Calu3 (cell line): ENCODE results near the gene FBXL17. TPM values are rescaled to one million over a fixed set of nuclear protein-coding genes. Genes with fewer than 3 reads are reported as not detected.

Experiments used
- BruUV-seq: library from RNA; stranded (reverse); fragments of 400-500 nt; replicated peaks from 2 replicates; lab custom pipeline; 2021; lab: Mats Ljungman, UMichigan
- CTCF ChIA-PET: fragments of 300-600 bp; sonication (Branson Sonifier 250); formaldehyde crosslinking; loops from one replicate; lab custom pipeline; 2022; ENCODE audit warnings: antibody characterized with exemption; lab: Charles Lee
- DNase-seq: peaks from one replicate; pipeline ENCODE4 v3.0.0; 2022
- H3K27ac Mint-ChIP-seq: one replicate; pipeline ENCODE4 v1.8.0; 2022; ENCODE audit warnings: mixed read lengths; ENCODE audit not compliant: unreplicated experiment
- H3K27me3 Mint-ChIP-seq: one replicate; pipeline ENCODE4 v1.8.0; 2022; ENCODE audit warnings: mixed read lengths; ENCODE audit not compliant: unreplicated experiment
- H3K36me3 Mint-ChIP-seq: one replicate; pipeline ENCODE4 v1.8.0; 2022; ENCODE audit warnings: mild to moderate bottlenecking, moderate library complexity, mixed read lengths; ENCODE audit not compliant: insufficient read depth, unreplicated experiment
- H3K4me1 Mint-ChIP-seq: one replicate; pipeline ENCODE4 v1.8.0; 2022; ENCODE audit warnings: mild to moderate bottlenecking, low read depth, mixed read lengths; ENCODE audit not compliant: unreplicated experiment
- H3K4me3 Mint-ChIP-seq: one replicate; pipeline ENCODE4 v1.8.0; 2022; ENCODE audit warnings: mild to moderate bottlenecking, low read depth, moderate library complexity, mixed read lengths; ENCODE audit not compliant: unreplicated experiment
- H3K9me3 Mint-ChIP-seq: one replicate; pipeline ENCODE4 v1.8.0; 2022; ENCODE audit warnings: low read depth, mixed read lengths; ENCODE audit not compliant: unreplicated experiment
- intact Hi-C: fragments of 100-400 bp; cut with micrococcal nuclease; formaldehyde crosslinking; loops from one replicate; pipeline ENCODE4 v1.10.0; 2022; ENCODE audit not compliant: unreplicated experiment
- total RNA-seq: library from RNA; stranded (reverse); gene quantifications from 2 replicates; pipeline ENCODE4 v1.2.3, GENCODE V29; 2022
- TF ChIP-seq, protein P1 (sequence below): fragments of 200-600 bp; IDR thresholded peaks from one replicate; pipeline ENCODE4 v1.8.0; 2022; ENCODE audit warnings: antibody characterized with exemption; ENCODE audit not compliant: unreplicated experiment

The FBXL17 gene
- total RNA-seq, 1 experiment from 2014 or later, result 19.6 TPM

DNA sequence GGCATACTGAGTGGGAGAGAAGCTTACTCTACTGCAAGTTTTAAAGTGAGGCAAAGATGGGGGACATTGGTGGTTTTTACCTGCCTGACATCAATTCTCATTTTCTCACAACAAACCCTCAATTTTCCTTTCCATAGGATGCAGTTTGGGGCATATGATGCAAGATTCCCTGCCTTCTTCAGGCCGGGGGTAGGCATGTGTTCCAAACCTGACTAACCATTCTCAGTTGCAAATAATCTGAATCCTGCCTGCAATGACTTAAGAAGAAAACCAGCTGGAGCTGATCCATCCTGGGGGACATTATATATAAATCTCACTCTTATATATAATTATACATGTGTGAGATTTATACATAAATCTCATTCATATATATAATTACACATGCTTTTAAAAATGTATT lies 487.5 kb downstream of the FBXL17 start:
- no peaks in the 10 kb centered on the region for H3K27me3 Mint-ChIP-seq
- H3K9me3 Mint-ChIP-seq, result no peaks in the 10 kb centered on the region
- no peaks in the 10 kb centered on the region for H3K36me3 Mint-ChIP-seq
- BruUV-seq, result no TSS peak
- TF ChIP-seq, protein P1, sequence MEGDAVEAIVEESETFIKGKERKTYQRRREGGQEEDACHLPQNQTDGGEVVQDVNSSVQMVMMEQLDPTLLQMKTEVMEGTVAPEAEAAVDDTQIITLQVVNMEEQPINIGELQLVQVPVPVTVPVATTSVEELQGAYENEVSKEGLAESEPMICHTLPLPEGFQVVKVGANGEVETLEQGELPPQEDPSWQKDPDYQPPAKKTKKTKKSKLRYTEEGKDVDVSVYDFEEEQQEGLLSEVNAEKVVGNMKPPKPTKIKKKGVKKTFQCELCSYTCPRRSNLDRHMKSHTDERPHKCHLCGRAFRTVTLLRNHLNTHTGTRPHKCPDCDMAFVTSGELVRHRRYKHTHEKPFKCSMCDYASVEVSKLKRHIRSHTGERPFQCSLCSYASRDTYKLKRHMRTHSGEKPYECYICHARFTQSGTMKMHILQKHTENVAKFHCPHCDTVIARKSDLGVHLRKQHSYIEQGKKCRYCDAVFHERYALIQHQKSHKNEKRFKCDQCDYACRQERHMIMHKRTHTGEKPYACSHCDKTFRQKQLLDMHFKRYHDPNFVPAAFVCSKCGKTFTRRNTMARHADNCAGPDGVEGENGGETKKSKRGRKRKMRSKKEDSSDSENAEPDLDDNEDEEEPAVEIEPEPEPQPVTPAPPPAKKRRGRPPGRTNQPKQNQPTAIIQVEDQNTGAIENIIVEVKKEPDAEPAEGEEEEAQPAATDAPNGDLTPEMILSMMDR, result no peak
- DNase-seq, result no peak
- no peak overlapping the region for H3K4me3 Mint-ChIP-seq
- intact Hi-C loops, result no loop called here
- peaks cover 8% of the 10 kb centered on the region for H3K4me1 Mint-ChIP-seq
- CTCF ChIA-PET, result interaction anchor here (0.8 to 1.1 kb wide), 2 partner anchors 15 to 24 kb away, joined by 4 to 5 read pairs; no protein-coding TSS in a partner anchor
- no peak overlapping the region for H3K27ac Mint-ChIP-seq

DNA sequence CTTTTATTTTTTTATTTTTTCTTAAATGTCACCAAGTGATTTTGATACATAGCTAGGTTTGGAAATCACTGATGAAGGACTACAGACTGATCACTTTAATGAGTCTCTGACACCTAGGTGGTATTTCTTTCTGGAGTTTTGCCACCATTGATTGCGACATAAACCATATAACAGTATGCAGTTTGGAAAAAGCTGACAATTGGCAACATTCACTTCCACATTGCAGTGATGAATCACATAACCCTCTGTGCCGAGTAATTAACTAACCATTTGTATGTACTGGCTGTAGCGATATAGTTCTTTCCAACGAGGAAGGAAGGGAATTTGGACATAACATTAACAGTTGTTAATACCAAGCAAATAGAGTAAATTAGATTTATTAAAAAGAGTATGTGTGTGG lies 488.3 kb downstream of the FBXL17 start:
- intact Hi-C loops, result no loop called here
- Mint-ChIP-seq H3K36me3 (no peaks in the 10 kb centered on the region), H3K27me3 (no peaks in the 10 kb centered on the region), H3K27ac (peak overlapping the region; percentile 37), H3K4me1 (peaks cover 8% of the 10 kb centered on the region), H3K9me3 (no peaks in the 10 kb centered on the region), H3K4me3 (no peak overlapping the region)
- peak; percentile 38 for DNase-seq
- TF ChIP-seq, protein P1, result no peak
- CTCF ChIA-PET, result interaction anchor here (0.8 to 1.1 kb wide), 3 partner anchors 15 to 203 kb away, joined by 3 to 5 read pairs (median 4); no protein-coding TSS in a partner anchor
- no TSS peak for BruUV-seq

DNA sequence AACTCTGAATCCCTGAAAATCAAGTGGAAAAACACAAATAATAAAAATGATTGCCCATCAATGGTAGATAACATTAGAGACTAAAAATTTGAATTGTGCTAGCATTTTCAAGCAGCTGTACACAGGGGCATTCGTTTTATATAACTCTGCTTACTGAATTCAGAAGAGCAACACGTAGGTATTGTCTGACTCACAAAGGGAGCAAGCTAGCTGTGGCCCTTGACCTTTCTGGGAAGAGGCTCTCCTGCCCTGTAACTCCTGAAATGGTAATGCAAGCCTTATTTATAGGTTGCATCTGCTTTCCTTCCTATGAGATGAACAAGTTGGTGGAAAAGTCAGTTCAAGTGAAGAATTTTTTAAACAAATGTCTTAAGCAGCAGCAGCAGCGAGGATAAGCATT lies 492.5 kb downstream of the FBXL17 start:
- no peak overlapping the region for H3K27ac Mint-ChIP-seq
- H3K4me1 Mint-ChIP-seq, result peaks cover 16% of the 10 kb centered on the region
- BruUV-seq, result no TSS peak
- intact Hi-C loops, result no loop called here
- CTCF ChIA-PET, result no interaction called here
- H3K27me3 Mint-ChIP-seq, result no peaks in the 10 kb centered on the region
- no peaks in the 10 kb centered on the region for H3K9me3 Mint-ChIP-seq
- TF ChIP-seq, protein P1, result no peak
- no peak for DNase-seq
- H3K4me3 Mint-ChIP-seq, result no peak overlapping the region
- no peaks in the 10 kb centered on the region for H3K36me3 Mint-ChIP-seq

DNA sequence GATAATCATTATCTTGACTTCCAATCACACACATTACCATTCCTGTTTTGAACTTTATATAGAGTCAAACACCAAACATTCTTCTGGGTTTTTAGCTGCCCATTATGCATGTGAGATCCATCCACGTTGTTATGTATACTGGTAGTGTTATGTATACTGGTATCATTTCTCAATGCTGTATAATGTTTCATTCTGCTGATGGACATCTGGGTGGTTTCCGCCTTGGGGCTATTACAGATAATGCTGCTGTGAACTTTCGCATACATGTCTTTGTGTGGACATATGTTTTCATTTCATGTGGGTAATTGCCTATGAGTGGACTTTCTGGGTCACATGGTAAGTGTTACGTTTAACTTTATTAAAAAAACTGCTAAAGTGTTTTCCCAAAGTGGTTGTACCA lies 493.4 kb downstream of the FBXL17 start:
- no peaks in the 10 kb centered on the region for H3K36me3 Mint-ChIP-seq
- no peak overlapping the region for H3K27ac Mint-ChIP-seq
- H3K27me3 Mint-ChIP-seq, result no peaks in the 10 kb centered on the region
- intact Hi-C loops, result no loop called here
- CTCF ChIA-PET, result no interaction called here
- peaks cover 9% of the 10 kb centered on the region for H3K4me1 Mint-ChIP-seq
- no peaks in the 10 kb centered on the region for H3K9me3 Mint-ChIP-seq
- TF ChIP-seq, protein P1, result no peak
- DNase-seq, result no peak
- no peak overlapping the region for H3K4me3 Mint-ChIP-seq
- BruUV-seq, result no TSS peak
